Measurements from ENCODE around the gene GAS1. TPM values are rescaled to one million over a fixed set of nuclear protein-coding genes. Genes with fewer than 3 reads are reported as not detected.

GAS1 gene
- total and polyA plus RNA-seq, 12 donors, result 4.4 to 49.0 (median 10.6) TPM

DNA sequence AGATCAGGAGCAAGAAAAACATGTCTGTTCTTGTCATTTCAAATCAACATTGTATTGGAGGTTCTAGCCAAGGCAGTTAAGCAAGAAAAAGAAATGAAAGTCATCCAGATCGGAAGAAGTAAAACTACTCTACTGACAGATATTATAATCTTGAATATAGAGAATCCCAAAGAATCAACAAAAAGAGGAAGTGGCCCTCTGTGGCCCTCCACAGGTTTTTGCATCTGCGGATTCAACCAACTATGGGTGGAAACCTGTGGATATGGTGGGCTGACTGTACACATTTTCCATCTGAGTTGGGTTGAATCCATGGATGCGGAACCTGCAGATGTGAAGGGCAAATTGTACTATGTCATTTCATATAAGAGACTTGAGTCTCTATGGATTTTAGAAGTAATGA, 35.1 kb downstream of the GAS1 start:
- 71 to 100% (median 92%) methylated on average over 3 of the region's 3 CpGs for WGBS, 4 donors
- Histone ChIP-seq H3K27me3 (no peaks in the 10 kb centered on the region), H3K4me1 (replicated peaks in 1 of 2) (no peaks in the 10 kb centered on the region), H3K36me3 (replicated peaks in 1 of 2) (no peaks in the 10 kb centered on the region), H3K27ac (no peak overlapping the region), H3K4me3 (no peak overlapping the region), H3K9me3 (replicated peaks in 1 of 3) (no peaks in the 10 kb centered on the region)
- no peak for DNase-seq
- intact Hi-C loops (cut with DNase I), result no loop called here
- TF ChIP-seq, protein P1, sequence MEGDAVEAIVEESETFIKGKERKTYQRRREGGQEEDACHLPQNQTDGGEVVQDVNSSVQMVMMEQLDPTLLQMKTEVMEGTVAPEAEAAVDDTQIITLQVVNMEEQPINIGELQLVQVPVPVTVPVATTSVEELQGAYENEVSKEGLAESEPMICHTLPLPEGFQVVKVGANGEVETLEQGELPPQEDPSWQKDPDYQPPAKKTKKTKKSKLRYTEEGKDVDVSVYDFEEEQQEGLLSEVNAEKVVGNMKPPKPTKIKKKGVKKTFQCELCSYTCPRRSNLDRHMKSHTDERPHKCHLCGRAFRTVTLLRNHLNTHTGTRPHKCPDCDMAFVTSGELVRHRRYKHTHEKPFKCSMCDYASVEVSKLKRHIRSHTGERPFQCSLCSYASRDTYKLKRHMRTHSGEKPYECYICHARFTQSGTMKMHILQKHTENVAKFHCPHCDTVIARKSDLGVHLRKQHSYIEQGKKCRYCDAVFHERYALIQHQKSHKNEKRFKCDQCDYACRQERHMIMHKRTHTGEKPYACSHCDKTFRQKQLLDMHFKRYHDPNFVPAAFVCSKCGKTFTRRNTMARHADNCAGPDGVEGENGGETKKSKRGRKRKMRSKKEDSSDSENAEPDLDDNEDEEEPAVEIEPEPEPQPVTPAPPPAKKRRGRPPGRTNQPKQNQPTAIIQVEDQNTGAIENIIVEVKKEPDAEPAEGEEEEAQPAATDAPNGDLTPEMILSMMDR (IDR thresholded peaks at IDR 0.05), result no peak
- no peak for TF ChIP-seq POLR2A (IDR thresholded peaks at IDR 0.05)

DNA sequence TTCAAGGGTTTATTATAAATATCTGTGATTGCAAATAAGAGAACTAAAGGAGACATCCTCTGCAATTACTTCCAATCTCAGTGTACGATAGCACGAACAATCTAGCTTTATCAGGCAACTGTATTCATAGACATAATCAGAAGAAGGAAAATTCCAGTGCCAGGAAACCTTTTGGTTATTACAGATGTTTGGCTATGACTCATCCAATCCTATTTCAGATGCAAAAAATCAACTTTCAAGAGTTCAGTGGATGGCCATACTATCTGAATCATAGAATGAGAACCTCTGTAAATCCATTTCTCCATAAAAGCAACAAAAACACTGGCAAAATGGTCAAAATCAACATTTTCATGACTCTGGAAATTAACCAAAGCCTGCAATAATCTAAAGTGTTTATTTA, 37.9 kb downstream of the GAS1 start:
- Histone ChIP-seq H3K27me3 (no peaks in the 10 kb centered on the region), H3K4me3 (no peak overlapping the region), H3K27ac (no peak overlapping the region), H3K4me1 (replicated peaks in 1 of 2) (no peaks in the 10 kb centered on the region), H3K36me3 (replicated peaks in 1 of 2) (no peaks in the 10 kb centered on the region), H3K9me3 (replicated peaks in 1 of 3) (no peaks in the 10 kb centered on the region)
- 74 to 92% (median 90%) methylated on average over 2 of the region's 2 CpGs for WGBS, 4 donors
- DNase-seq, result no peak
- no peak for TF ChIP-seq POLR2A (IDR thresholded peaks at IDR 0.05)
- TF ChIP-seq, protein P1 (IDR thresholded peaks at IDR 0.05), result no peak
- intact Hi-C loops (cut with DNase I), result no loop called here

DNA sequence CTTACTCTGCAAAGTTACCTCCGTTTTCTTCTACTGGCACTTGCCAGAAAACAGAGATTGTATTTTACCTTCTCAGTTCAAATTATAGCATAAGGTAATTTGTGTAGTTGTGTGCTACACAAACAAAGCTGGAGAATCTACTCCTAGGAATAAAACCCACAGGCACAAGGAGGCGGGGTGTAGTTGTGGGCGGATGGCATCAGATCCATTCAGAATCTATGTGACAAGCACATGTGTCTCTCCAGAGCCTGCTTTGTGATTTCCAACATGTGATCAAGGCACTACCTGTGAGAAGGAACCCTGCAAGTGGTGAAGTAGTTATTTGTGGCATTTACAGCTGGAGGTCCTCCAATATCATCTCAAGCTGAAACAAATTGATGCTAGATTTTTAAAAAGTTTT, 39.0 kb downstream of the GAS1 start:
- 86 to 93% (median 91%) methylated on average over 3 of the region's 3 CpGs for WGBS, 4 donors
- DNase-seq, result no peak
- TF ChIP-seq, protein P1 (IDR thresholded peaks at IDR 0.05), result no peak
- no peak for TF ChIP-seq POLR2A (IDR thresholded peaks at IDR 0.05)
- H3K27ac ChIP-seq, result no peak overlapping the region
- no peak overlapping the region for H3K4me3 ChIP-seq
- H3K36me3 ChIP-seq (replicated peaks in 1 of 2), result no peaks in the 10 kb centered on the region
- intact Hi-C loops (cut with DNase I), result no loop called here
- H3K27me3 ChIP-seq, result no peaks in the 10 kb centered on the region
- no peaks in the 10 kb centered on the region for H3K4me1 ChIP-seq (replicated peaks in 1 of 2)
- H3K9me3 ChIP-seq (replicated peaks in 1 of 3), result no peaks in the 10 kb centered on the region

DNA sequence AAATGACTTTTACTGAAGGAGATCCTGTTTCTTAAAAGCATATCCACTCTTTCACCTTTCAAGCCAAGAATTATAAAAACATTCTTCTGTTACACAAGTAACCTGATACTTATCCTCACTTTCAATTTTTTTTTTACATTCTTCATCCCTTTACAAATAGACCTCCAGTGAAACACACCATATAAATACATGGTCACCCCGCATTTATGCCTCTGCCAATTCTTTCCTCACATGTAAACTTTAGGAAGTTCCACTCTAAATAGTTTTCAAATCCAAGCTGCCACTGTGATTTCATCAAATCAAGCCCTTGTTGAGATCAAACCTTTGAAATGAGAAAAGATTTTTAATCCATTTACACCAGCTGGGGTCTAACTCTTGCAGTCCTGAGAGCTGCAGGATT, 40.0 kb downstream of the GAS1 start:
- no peaks in the 10 kb centered on the region for H3K36me3 ChIP-seq (replicated peaks in 1 of 2)
- intact Hi-C loops (cut with DNase I), result no loop called here
- no peaks in the 10 kb centered on the region for H3K4me1 ChIP-seq (replicated peaks in 1 of 2)
- TF ChIP-seq, protein P1 (IDR thresholded peaks at IDR 0.05), result no peak
- no peak for TF ChIP-seq POLR2A (IDR thresholded peaks at IDR 0.05)
- H3K9me3 ChIP-seq (replicated peaks in 1 of 3), result no peaks in the 10 kb centered on the region
- no peak overlapping the region for H3K27ac ChIP-seq
- peaks cover 5% of the 10 kb centered on the region for H3K27me3 ChIP-seq
- 63 to 83% (median 73%) methylated on average over 1 of the region's 1 CpG for WGBS, 4 donors
- no peak overlapping the region for H3K4me3 ChIP-seq
- DNase-seq, result no peak
